HG03457 (cell line): ENCODE data around the gene SCN7A.
"Not testable (repeated sequence)": the region's sequence is repeated elsewhere in the genome, so short reads cannot be mapped to it uniquely, and the experiment has no call there.

Experiments
- ATAC-seq: cut with Tn5 transposase; IDR thresholded peaks from one replicate; pipeline ENCODE4 v1.9.1; 2021; ENCODE audit warnings: moderate number of reproducible peaks; ENCODE audit not compliant: unreplicated experiment

SCN7A gene

DNA sequence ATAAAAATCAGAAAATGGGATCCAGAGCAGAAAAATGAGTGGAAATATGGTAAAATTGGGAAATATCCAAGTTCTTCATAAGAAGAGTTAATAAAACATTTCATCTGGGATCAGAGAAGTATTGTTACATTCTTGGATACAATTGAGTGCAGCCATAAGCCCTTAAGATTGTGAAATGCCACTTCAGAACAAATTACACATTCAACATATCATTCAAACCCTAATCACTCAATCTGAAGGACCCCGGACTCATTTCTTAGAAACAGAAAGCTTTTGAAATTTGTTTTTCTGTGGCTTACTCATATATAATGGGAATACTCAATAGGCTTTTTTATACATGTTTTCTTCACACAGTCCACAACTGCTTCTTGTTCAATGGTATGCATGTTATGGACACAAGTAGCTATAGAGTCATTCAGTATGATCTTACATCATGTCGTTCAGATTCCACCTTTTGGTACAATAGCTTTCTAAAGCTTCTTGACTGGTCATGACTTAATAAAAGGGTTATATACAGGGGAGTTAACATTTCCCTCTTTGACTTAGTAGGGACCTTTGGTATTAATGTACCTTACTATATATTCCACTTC, 39.9 kb downstream of the SCN7A start:
- no peak for ATAC-seq

DNA sequence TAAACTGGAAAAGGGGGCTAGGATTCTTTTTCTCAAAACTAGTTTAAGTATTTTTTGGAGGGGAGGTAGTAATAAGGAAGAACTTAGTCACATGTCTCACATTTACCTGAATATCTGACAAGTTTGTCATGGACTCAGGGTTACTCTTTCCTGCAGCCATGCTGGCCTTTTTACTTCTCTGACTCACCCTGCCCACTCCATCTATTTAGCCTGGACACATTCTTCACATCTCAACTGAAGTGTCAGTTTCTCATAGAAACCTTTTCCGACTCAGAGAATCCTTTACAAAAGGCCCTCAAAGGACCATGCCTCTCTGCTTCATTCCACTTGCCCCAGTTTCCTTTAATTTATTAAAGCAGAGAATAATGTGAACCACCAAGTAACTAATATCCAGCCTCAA, 42.6 kb downstream of the SCN7A start:
- no peak for ATAC-seq

DNA sequence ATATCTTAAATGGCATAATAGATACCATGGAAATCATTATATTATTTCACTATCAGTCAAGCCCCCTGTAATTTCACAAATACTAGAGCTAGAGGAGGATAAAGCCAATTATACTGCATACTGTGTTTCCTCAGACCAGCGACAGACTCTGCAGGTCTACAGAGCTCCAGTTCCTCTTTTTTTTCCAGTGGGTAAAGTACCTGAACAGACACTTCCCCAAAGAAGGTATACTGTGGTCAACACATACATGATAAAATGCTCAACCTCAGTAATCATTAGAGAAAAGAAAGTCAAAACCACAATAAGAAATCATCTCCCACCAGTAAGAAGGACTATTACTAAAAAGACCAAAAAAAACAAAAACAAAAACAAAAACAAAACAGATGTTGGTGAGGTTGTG, 44.6 kb downstream of the SCN7A start:
- ATAC-seq = peak; percentile 98

DNA sequence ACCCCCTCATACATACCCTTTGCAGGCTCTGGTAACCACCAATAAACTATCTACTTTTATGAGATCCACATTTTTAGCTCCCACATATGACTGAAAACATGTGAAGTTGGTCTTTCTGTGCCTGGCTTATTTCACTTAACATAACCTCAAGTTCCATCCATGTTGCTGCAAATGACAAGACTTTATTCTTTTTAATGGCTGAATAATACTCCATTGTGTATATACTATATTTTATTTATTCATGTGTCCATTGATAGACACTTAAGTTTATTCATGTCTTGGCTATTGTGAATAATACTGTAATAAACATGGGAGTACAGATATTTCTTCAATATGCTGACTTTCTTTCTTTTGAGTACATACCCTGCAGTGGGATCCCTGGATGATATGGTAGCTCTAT, 45.9 kb downstream of the SCN7A start:
- no peak for ATAC-seq

DNA sequence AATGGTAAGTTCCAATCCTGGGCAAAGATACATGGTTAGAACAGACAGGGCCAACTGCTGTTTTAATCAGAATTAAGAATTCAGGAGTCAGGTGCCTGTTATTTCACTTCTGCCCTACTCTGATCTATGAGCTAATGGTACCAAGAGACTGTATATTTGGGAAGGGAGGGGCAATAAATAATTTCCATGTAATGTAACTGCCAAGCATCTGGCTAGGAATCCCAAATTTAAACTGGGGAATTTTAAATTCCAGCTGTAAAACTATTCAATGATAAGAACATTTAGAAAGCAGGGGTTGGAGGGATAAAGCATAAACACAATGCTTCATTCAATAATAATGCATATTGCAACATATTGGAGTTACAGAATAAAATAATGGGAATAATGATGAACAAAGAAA, 49.7 kb downstream of the SCN7A start:
- ATAC-seq = no peak

DNA sequence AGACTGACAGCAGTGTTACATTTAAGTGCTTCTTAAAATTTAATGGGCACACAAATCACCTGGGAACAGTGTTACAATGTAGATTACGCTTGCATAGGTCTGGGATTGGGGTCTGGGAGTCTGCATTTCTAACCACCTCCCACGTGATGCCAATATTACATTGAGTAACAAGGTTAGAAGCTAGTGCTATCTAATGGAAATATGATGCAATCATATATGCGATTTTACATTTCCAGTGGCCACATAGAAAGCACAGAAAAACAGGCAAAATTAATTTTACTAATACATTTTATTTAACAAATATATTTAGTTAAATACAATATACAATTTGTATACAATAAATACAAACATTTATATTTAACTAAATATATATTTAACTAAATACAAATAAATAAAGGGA, 53.7 kb downstream of the SCN7A start:
- ATAC-seq = no peak

DNA sequence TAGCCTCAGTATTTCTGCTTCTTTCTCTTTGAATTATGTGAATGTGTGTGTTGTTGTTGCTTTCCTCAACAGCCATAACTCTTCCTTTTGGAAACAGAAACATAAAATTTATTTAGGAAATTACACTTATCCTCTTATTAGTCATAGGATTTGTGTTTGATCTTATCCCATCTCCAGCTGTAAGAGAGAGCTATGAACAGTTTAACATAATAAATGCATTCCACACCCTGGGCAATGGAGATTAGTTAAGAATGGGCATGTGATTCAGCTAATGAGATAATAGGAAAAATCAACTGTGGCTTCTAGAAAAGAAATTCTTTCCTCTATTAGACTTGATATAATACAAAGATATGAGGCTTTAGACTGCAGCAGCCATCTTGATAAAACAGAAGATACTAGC, 55.0 kb downstream of the SCN7A start:
- no peak for ATAC-seq

DNA sequence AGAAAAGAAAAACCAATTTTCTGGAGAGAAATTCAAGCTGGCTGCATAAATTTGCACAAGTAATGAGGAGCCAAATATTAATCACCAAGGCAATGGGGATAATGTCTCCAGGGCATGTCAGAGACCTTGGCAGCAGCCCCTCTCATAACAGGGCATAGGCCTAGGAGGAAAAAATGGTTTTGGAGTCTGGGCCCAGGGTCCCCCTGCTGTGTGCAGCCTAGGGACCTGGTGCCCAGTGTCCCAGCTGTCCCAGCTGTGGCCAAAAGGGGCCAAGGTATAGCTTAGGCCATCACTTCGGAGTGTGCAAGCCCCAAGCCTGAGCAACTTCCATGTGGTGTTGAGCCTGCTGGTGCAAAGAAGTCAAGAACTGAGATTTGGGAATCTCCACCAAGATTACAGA, 57.1 kb downstream of the SCN7A start:
- ATAC-seq = no peak

DNA sequence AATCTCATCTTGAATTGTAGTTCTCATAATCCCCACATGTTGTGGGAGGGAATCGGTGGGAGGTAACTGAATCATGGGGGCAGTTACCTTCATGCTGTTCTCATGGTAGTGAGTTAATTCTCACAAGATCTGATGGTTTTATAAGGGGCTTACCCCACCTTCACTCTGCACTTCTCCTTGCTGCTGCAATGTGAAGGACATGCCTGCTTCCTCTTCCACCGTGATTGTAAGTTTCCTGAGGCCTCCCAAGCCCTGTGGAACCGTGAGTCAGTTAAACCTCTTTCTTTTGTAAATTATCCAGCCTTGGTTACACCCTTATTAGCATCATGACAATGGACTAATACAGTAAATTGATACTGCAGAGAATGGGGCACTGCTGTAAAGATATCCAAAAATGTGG, 57.9 kb downstream of the SCN7A start:
- no peak for ATAC-seq

DNA sequence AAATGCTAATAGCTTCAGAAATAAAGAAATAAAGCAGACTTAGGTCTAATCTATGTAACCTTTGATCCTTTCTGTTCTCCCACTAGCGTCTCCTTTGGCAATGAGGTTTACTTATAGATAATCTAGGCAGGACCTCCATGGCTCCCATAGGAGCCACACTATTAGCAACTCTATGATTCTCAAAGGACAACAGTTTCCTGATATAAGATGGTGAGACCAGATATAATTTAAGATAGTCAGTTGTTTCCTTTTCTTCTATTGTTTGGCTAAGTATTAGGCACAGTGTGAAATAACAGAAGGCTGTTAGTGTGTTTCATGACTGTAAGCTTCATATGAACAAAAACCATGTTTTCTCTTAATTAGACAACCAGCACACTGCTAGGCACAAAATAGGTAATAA, 59.6 kb downstream of the SCN7A start:
- ATAC-seq = no peak

DNA sequence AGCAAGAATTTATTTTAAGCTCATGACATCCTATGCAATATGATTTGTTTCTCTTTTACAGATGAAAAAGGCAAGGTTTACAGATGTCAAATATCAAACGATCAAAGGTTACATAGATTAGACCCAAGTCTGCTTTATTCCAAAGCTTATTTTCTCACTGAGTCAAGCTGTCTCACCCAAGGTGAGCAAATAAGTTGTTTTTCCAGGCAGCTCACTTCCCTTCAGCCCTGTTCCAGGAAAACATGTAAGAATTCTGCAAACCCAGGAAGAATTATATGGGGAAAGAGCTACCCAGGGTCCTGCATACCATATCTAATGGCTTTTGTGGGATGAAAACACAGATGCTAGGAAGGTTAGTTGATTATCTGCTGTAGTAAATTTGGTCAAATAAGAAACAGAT, 60.6 kb downstream of the SCN7A start:
- no peak for ATAC-seq

DNA sequence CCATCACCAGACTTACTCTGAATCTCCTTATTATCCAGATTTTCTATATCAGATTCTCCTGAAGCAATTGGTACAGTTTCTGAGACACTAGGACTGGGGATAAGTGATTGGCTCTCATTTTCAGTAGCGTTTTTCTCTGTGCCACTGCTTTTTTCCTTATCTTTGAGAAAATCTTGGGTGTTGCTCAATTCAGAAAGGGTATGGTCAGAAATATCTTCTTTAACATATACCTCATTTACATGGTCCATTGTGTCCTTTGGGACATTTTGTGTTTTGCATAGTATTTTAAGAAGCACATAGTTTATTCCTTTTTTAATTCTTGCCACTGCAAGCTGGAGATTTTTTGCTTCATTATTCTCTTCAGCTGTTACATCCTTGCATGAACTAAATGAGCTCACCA, 61.7 kb downstream of the SCN7A start:
- no peak for ATAC-seq

DNA sequence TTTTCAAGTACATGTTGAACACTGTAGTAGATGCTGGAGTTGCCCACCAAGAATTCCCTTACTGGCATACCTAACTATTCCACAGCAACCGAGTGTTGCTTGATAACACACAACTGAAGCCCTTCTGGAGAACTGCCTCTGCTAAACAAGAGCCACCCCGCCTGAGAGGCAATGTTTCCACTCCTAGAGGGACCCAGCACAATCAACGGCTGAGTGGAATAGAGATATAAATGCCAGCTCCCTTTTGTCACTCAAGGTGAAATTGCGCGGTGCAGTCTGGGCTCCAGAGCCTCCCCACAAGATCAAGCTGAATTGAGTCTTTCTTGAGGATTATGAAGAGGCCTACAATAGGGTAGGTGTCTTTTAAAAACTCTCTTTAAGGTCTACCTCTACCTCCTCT, 69.2 kb downstream of the SCN7A start:
- no peak for ATAC-seq

DNA sequence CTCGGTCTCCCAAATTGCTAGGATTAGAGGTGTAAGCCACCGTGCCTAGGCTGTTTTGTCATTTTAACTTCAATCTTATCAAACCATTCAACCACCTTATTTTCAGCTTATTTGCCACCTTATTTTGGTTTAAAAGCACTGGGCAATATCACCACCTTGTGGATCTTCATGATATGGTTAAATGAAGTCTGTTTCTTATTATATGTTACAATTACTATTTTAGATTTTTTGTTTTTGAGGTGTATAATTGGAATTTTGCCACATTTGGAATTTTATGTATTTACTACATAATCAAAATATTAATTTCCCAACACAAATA, 74.5 kb downstream of the SCN7A start:
- no peak for ATAC-seq

DNA sequence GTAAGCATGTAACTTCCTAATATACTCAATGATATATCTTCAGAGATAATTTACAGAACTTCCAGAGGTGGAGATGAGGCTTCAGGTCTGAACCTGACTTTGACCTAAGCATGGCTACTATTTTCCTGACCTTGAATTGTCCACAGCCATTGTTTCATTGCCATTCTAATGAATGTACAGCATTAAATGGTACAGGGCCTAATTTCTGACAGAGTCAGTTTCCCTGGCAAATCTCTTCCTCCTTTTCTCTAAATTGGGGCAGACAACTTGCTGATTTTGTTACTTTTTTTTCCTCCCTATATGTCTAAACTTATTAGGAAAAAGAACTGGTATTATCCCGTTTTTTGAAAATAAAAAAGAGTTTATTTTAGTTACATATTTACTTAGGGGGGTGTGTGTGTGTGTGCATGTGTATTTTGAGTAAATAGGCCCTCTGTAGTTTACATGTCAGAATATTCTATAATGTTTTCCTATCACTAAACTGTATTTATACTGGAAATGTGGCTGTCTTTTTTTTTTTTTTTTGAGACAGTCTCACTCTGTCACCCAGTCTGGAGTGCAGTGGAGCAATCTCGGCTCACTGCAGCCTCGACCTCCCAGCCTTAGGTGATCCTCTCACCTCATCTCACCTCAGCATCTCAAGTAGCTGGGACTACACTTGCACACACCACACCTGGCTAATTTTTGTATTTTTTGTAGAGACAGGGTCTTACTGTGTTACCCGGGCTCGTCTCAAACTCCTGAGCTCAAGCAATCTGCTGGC, 75.0 kb downstream of the SCN7A start:
- ATAC-seq = no peak

DNA sequence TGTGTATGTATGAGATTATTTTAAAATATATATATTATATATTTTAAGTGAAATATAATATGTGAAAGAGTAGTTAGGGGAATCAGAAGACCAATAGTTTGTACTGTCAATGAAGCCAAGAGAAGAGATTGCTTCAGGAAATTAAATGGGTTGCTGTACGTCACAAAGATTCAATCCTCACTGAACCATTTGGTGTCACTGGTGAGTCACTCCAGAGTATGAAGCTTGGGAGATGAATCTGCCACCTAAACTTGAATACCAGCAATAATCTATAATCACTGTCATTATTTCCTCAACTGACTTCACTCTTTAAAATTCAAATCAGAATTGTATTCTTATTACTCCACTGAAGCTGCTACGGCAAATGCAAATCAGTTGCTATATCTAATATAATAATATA, 76.4 kb downstream of the SCN7A start:
- no peak for ATAC-seq

DNA sequence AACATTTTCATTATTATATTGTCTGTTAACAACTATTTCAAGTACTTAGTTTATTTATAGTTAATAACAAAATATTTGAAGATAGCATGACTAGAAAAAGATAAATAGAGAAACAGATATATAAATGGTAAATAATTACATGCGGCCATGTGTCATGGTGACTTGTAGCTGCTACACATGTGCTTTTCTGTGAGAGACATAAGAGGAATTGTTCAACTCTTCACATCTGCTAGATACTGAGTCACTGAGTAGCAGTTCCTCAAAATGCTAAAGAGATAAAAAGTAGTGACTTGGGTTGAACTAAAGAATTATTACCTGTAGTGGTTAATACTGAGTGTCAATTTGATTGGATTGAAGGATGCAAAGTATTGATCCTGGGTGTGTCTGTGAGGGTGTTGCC, 80.8 kb downstream of the SCN7A start:
- ATAC-seq = no peak

DNA sequence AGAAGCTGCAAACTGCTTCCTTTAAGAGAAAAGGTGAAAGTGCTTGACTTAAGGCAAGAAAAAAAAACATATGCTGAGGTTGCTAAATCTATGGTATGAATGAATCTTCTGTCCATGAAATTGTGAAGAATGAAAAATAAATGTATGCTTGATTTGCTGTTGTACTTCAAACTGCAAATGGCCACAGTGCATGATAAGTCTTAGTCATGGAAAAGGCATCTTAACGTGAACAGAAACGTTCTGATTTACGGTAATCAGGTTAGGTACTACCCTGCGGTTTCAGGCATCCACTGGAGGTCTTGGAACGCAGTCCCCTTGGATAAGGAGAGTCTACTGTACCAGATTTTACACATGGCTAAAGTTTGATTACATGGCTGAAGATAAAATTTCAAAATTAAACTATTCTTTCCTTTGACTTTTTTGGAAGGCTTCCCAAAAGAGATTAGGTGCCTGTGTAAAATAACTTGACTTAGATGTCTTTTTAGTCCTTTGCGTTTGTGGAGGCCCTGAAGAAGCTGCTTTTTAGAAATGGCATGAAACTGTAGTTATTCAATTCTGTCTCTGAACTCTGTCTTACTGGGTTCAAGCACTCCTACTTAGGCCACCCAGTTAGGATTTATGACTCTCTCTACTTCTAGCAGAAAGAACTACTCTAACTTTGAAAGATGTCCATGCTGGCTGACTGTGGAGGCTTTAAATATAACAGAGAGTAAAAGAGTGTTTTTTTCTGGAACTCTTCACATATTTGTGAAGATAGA, 82.4 kb downstream of the SCN7A start:
- ATAC-seq = no peak

DNA sequence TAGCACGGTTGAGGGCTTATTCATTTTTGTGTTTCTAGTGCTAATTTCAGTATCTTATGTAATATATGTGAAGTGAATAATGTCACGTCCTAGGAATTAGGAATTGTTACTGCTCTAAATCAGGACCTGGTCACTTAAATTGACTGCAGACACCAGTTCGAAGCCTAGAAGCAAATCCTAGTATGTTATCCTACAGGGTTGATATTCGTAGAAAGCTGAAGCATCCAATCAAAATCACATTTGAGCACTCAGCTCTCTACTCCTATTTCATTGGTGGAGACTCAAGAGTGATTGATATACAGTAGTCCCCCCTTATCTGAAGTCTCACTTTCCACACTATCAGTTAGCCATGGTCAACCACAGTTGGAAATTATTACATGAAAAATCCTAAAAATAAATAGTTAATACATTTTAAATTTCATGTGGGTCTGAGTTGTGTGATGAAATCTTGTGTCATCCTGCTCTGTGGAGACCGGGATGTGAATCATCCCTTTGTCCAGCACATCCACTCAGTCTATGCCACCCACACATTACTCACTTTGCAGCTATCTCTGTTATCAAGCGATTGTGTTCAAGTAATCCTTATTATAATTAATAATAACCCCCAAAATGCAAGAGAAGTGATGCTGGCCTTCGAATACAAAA, 83.1 kb downstream of the SCN7A start:
- ATAC-seq = no peak

DNA sequence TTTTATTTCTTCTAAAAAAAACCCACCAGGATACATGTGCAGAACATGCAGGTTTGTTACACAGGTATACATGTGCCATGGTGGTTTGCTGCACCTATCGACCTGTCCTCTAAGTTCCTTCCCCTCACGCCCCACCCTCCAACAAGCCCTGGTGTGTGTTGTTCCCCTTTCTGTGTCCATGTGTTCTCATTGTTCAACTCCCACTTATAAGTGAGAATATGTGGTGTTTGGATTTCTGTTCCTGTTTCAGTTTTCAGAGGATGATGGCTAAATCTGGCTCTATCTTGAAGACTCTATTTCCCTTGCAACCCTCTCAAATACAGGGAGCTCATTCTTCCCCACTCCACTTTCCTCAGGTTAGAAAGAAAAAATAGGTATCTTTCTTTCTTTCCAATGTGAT, 86.3 kb downstream of the SCN7A start:
- ATAC-seq = not testable (repeated sequence)

DNA sequence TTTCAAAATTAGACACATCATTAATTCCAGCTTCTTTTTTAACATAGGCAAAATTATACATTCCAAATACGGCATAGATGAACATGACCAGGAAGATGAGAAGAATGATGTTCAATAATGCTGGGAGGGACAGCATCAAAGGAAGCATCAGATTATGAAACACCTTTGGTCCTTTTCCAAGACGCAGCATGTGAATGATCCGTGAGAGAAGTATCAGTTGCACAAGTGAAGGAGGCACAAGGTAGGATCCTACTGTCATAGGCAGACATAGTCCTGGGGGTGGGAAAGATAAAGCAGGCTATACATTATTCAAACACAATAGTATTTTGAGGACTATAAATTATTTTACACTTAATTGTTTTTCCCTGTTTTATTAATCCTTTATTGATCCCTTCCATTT, 87.7 kb downstream of the SCN7A start:
- no peak for ATAC-seq

DNA sequence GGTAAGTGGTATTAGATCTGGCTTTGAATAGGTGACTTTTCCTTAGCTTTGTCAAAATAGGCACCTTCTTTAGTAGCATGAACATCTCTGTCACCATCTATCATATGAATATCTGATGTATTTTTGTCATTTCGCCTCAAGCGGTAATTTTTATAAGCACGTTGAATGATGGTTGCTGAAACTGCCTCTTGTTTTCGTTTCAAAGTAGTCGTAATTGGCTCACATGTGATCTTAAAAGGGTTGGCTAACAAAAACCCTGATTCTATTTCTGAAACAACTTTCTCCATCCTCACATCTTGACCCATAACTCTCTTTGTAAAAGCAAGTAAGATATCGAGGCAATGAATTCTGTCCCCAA, 88.5 kb downstream of the SCN7A start:
- ATAC-seq = no peak
